ENCODE data around the gene HNRNPH3. TPM values are rescaled to one million over a fixed set of nuclear protein-coding genes. Genes with fewer than 3 reads are reported as not detected.

The HNRNPH3 gene
- total RNA-seq, 1 donor from 2014 or later, result 12.6 TPM

DNA sequence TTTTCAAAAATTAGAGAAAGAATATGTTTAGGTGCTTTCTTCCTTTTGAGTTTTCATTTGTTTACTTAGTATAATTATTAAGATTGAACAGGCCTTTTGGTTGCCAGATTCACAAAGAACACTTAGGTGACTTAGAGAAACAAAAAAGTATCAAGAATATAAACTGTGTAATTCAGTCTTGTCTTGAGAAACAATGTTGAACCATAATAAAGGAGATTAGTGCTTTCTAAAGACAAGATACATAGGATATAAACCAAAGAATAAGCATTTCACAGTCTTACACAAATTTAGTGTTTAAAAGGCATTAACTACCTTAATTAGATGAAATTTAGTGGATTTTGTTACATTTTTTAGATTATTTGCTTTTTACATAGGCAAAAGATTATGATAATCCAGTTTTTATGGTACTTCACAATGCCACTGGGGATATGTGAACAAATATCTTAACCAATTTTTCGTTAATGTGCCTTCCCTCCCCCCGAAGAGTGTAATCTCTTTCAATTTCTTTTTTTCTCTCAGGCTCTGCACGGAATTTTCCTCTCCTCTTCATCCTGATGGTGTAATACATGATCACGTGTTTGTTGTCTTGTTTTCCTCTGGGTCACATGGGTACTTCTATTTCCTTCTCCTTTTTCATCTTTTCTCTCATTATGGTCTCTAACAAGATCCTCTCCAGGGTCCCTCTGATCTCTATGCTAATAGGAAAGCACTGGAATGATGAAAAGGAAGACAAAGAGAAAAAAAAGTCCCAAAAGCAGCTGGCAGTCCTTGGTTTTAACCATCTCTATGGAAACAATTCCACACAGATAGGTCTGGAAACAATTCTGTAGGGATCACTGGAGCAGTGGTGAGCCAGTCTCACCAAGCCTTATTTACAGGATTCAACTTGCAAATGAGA, 3.7 kb upstream of the HNRNPH3 start:
- Histone ChIP-seq H3K27me3 (no peaks in the 10 kb centered on the region), H3K36me3 (no peaks in the 10 kb centered on the region), H3K4me1 (peaks cover 0 to 2% of the 10 kb centered on the region in 2 donors), H3K27ac (peak overlapping the region; percentile 52 to 100), H3K9me3 (no peaks in the 10 kb centered on the region), H3K4me3 (peak overlapping the region in 1 of 2 donors; percentile 32)
- DNase-seq (ENCODE audit: low spot score in 2 of 2), result no peak
- intact Hi-C loops (cut with DNase I), result no loop called here
- TF ChIP-seq, protein P1, sequence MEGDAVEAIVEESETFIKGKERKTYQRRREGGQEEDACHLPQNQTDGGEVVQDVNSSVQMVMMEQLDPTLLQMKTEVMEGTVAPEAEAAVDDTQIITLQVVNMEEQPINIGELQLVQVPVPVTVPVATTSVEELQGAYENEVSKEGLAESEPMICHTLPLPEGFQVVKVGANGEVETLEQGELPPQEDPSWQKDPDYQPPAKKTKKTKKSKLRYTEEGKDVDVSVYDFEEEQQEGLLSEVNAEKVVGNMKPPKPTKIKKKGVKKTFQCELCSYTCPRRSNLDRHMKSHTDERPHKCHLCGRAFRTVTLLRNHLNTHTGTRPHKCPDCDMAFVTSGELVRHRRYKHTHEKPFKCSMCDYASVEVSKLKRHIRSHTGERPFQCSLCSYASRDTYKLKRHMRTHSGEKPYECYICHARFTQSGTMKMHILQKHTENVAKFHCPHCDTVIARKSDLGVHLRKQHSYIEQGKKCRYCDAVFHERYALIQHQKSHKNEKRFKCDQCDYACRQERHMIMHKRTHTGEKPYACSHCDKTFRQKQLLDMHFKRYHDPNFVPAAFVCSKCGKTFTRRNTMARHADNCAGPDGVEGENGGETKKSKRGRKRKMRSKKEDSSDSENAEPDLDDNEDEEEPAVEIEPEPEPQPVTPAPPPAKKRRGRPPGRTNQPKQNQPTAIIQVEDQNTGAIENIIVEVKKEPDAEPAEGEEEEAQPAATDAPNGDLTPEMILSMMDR (IDR thresholded peaks at IDR 0.05), result no peak

DNA sequence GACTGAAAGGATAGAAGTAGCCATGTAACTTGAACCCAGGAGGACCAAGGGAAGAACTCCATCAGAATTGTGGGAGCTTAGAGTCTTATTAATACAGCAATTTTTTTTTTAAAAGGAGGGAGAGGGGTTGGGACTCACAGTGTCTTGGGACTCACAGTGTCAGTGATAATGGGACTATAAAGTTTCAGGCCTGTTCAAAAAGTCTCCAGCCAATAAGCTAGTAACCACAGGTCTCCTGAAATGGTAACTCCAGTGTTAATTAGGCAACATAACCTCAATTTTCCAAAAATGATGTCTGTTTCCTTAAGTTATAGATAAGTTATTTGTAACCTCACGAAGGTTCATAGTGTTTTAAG, 2.4 kb upstream of the HNRNPH3 start:
- no peaks in the 10 kb centered on the region for H3K9me3 ChIP-seq
- intact Hi-C loops (cut with DNase I), result no loop called here
- DNase-seq (ENCODE audit: low spot score in 2 of 2), result no peak
- H3K36me3 ChIP-seq, result no peaks in the 10 kb centered on the region
- H3K27me3 ChIP-seq, result no peaks in the 10 kb centered on the region
- H3K4me3 ChIP-seq, result no peak overlapping the region
- H3K27ac ChIP-seq, result peak overlapping the region; percentile 52 to 100
- peaks cover 0 to 2% of the 10 kb centered on the region in 2 donors for H3K4me1 ChIP-seq
- TF ChIP-seq, protein P1 (IDR thresholded peaks at IDR 0.05), result no peak

DNA sequence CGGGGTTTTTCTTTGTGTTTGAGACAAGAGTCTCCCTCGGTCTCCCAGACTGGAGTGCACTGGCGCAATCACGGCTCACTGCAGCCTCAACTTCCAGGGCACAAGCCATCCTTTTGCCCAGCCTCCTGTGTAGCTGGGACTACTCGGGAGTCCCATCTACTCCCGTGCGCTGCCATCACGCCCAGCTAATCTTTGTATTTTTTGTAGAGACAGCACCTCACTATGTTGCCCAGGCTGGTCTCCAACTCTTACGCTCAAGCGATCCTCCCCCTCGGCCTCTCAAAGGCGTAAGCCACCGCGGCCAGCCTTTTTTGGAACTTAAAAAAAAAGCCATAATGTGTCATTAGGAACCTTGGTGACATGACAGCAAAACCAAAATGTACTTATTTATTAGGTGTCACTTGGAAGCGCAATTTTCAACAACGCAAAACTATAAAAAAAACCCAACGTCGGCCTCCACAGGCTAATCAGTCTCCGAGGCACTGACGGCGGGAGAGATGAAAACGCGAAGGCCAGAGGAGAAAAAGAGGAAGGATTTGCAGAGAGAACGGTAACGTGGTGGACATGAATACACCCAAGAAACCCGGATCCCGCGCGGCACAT, 911 bp upstream of the HNRNPH3 start:
- Histone ChIP-seq H3K36me3 (no peaks in the 10 kb centered on the region), H3K4me1 (peaks cover 2% of the 10 kb centered on the region in 2 donors), H3K27me3 (no peaks in the 10 kb centered on the region), H3K27ac (peak overlapping the region; percentile 100), H3K4me3 (peak overlapping the region; percentile 94 to 98), H3K9me3 (no peaks in the 10 kb centered on the region)
- DNase-seq (ENCODE audit: low spot score in 2 of 2), result peak in 1 of 2 donors; percentile 77
- TF ChIP-seq, protein P1 (IDR thresholded peaks at IDR 0.05), result peak in 1 of 3 experiments; percentile 4
- intact Hi-C loops (cut with DNase I), result loop anchor here (1.0 to 5.0 kb wide), 5 partner anchors 256 to 569 kb away; partner anchors contain the start of genes CCAR1 and HERC4

DNA sequence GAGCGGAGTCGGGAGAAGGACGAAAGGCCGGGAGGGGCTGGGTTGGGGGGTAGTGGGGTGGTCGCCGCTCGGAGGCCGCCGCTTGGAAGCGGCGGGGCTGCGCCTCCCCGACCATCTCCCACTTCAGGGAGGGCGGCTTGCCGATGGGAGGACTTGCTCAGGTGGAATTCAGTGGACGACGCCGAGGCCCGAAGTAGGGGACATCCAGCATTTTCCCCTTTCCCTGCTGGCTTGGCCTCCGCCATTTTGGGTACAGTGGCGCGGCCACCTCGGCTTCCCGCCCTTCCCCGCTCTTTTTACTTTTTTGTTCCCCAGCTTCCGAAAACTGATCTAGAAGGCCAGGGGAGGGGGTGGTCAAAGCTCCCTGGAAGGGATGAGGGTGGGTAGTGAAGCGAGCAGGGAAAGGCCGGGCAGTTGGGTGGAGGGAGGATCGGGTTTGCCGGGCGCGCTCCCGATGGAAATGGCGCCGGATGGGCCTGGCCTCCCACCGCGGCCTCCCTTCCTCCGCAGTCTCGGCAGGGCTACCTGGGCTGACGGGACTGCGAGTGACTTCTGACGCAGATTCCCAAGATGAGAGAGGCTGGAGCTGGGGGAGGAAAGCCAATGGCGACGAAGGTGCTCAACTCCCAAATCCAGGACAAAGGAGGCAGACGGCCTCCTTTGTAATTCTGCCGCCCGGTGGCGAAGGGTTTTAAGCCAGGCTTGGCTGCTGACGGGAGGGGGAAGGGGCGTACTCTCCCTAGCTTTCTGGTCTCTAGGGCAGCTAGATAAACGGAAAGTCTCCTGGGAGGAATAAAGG, 594 bp downstream of the HNRNPH3 start, which contains the start of gene PBLD:
Gene PBLD, minus strand, starts transcription at position 670 of the 799 bp plus-strand sequence. CDS start 26,084 bp downstream, outside the sequence.
- H3K4me1 ChIP-seq, result peaks cover 4 to 10% of the 10 kb centered on the region in 2 donors
- intact Hi-C loops (cut with DNase I), result loop anchor here (1.0 to 5.0 kb wide), 4 partner anchors 74 to 570 kb away; partner anchors contain the start of genes RUFY2 and SIRT1
- no peaks in the 10 kb centered on the region for H3K9me3 ChIP-seq
- TF ChIP-seq, protein P1 (IDR thresholded peaks at IDR 0.05), result peak; percentile 7 to 48 (median 36)
- no peaks in the 10 kb centered on the region for H3K27me3 ChIP-seq
- peak within 1 kb of the TSS; percentile 94 to 98 for H3K4me3 ChIP-seq
- DNase-seq (ENCODE audit: low spot score in 2 of 2), result peak; percentile 12 to 81
- no peaks in the 10 kb centered on the region for H3K36me3 ChIP-seq
- H3K27ac ChIP-seq, result peak within 1 kb of the TSS; percentile 100

DNA sequence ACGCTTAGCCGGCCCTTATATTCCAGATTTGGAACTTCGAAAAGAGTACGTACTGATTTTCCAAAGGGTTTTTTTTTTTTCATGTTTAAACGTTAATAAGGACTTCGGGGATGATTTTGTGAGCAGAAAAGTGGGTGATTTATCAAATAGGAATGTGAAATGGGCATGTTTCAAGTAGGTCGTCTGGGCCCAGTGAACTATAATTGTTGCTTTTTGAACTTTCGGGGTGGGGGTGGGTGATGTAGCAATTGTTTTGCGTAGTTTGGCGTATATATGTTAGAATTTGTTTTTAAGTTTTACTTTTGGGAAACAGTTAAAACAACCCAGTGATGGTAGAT, 1.2 kb downstream of the HNRNPH3 start:
- H3K4me3 ChIP-seq, result peak overlapping the region; percentile 94 to 98
- peaks cover 4 to 14% of the 10 kb centered on the region in 2 donors for H3K4me1 ChIP-seq
- no peaks in the 10 kb centered on the region for H3K9me3 ChIP-seq
- no peaks in the 10 kb centered on the region for H3K27me3 ChIP-seq
- TF ChIP-seq, protein P1 (IDR thresholded peaks at IDR 0.05), result no peak
- no peaks in the 10 kb centered on the region for H3K36me3 ChIP-seq
- intact Hi-C loops (cut with DNase I), result loop anchor here (2.0 to 5.0 kb wide), 3 partner anchors 74 to 571 kb away; partner anchors contain the start of gene RUFY2
- DNase-seq (ENCODE audit: low spot score in 2 of 2), result no peak
- peak overlapping the region; percentile 100 for H3K27ac ChIP-seq

All from ascending aorta (tissue), 2 donors.